IPS-15b (cell line): Measurements from ENCODE around the gene COL1A1.

Experiments
- H3K27me3 ChIP-seq: one replicate; pipeline ENCODE4 v1.6.1; 2013; ENCODE audit warnings: low read length; ENCODE audit not compliant: control insufficient read depth, insufficient read depth
- H3K36me3 ChIP-seq: one replicate; pipeline ENCODE4 v1.6.1; 2013; ENCODE audit warnings: low read length; ENCODE audit not compliant: control insufficient read depth, insufficient read depth
- H3K4me1 ChIP-seq: one replicate; pipeline ENCODE4 v1.6.1; 2013; ENCODE audit warnings: mild to moderate bottlenecking, low read length; ENCODE audit not compliant: control insufficient read depth, insufficient read depth
- H3K4me3 ChIP-seq: one replicate; pipeline ENCODE4 v1.5.1; 2013; ENCODE audit warnings: low read depth, low read length
- H3K9ac ChIP-seq: one replicate; pipeline ENCODE4 v1.6.1; 2013; ENCODE audit warnings: low read depth, mild to moderate bottlenecking, low read length
- H3K9me3 ChIP-seq: one replicate; pipeline ENCODE4 v1.6.1; 2013; ENCODE audit warnings: mild to moderate bottlenecking, low read length; ENCODE audit not compliant: control insufficient read depth, insufficient read depth

The COL1A1 gene

GRCh38 chr17:50205111-50205962 is 3.9 kb upstream of the COL1A1 start:
- Histone ChIP-seq H3K4me1 (peaks cover 19% of the 10 kb centered on the region), H3K36me3 (no peaks in the 10 kb centered on the region), H3K27me3 (peaks cover 32% of the 10 kb centered on the region), H3K9me3 (no peaks in the 10 kb centered on the region), H3K9ac (no peak overlapping the region), H3K4me3 (no peak overlapping the region)

GRCh38 chr17:50204431-50204830 is 3.0 kb upstream of the COL1A1 start:
- H3K36me3 ChIP-seq = no peaks in the 10 kb centered on the region
- H3K27me3 ChIP-seq = peaks cover 32% of the 10 kb centered on the region
- no peak overlapping the region for H3K9ac ChIP-seq
- no peaks in the 10 kb centered on the region for H3K9me3 ChIP-seq
- H3K4me3 ChIP-seq = no peak overlapping the region
- H3K4me1 ChIP-seq = peaks cover 12% of the 10 kb centered on the region

- Histone ChIP-seq H3K27me3 (peaks cover 32% of the 10 kb centered on the region), H3K4me1 (peaks cover 10% of the 10 kb centered on the region), H3K4me3 (no peak overlapping the region), H3K36me3 (no peaks in the 10 kb centered on the region), H3K9ac (no peak overlapping the region), H3K9me3 (no peaks in the 10 kb centered on the region)
Observed at GRCh38 chr17:50203604-50204345, 2.3 kb upstream of the COL1A1 start.

- Histone ChIP-seq H3K9ac (no peak overlapping the region), H3K4me1 (peaks cover 5% of the 10 kb centered on the region), H3K27me3 (peaks cover 32% of the 10 kb centered on the region), H3K9me3 (no peaks in the 10 kb centered on the region), H3K4me3 (no peak overlapping the region), H3K36me3 (peaks cover 1% of the 10 kb centered on the region)
Observed at GRCh38 chr17:50203086-50203485, 1.7 kb upstream of the COL1A1 start.

- H3K4me3 ChIP-seq = peak overlapping the region; percentile 84
- H3K9ac ChIP-seq = peak overlapping the region; percentile 70
- peaks cover 31% of the 10 kb centered on the region for H3K27me3 ChIP-seq
- no peaks in the 10 kb centered on the region for H3K4me1 ChIP-seq
- peaks cover 25% of the 10 kb centered on the region for H3K36me3 ChIP-seq
- no peaks in the 10 kb centered on the region for H3K9me3 ChIP-seq
Observed at GRCh38 chr17:50200457-50201275, 765 bp downstream of the COL1A1 start.

GRCh38 chr17:50199803-50200456 is 1.5 kb downstream of the COL1A1 start:
- Histone ChIP-seq H3K9me3 (no peaks in the 10 kb centered on the region), H3K36me3 (peaks cover 33% of the 10 kb centered on the region), H3K9ac (no peak overlapping the region), H3K4me1 (no peaks in the 10 kb centered on the region), H3K27me3 (peaks cover 24% of the 10 kb centered on the region), H3K4me3 (peak overlapping the region; percentile 84)

GRCh38 chr17:50199211-50199802 is 2.1 kb downstream of the COL1A1 start:
- Histone ChIP-seq H3K9ac (no peak overlapping the region), H3K9me3 (no peaks in the 10 kb centered on the region), H3K4me1 (no peaks in the 10 kb centered on the region), H3K27me3 (peaks cover 21% of the 10 kb centered on the region), H3K36me3 (peaks cover 39% of the 10 kb centered on the region), H3K4me3 (peak overlapping the region; percentile 84)

GRCh38 chr17:50198026-50198669 is 3.3 kb downstream of the COL1A1 start:
- no peak overlapping the region for H3K4me3 ChIP-seq
- H3K27me3 ChIP-seq = peaks cover 16% of the 10 kb centered on the region
- H3K4me1 ChIP-seq = no peaks in the 10 kb centered on the region
- H3K36me3 ChIP-seq = peaks cover 46% of the 10 kb centered on the region
- H3K9ac ChIP-seq = no peak overlapping the region
- no peaks in the 10 kb centered on the region for H3K9me3 ChIP-seq

- Histone ChIP-seq H3K9ac (no peak overlapping the region), H3K4me1 (no peaks in the 10 kb centered on the region), H3K36me3 (peaks cover 59% of the 10 kb centered on the region), H3K4me3 (no peak overlapping the region), H3K27me3 (peaks cover 7% of the 10 kb centered on the region), H3K9me3 (no peaks in the 10 kb centered on the region)
Observed at GRCh38 chr17:50196826-50197225, 4.6 kb downstream of the COL1A1 start.

GRCh38 chr17:50196036-50196435 is 5.4 kb downstream of the COL1A1 start:
- Histone ChIP-seq H3K9ac (no peak overlapping the region), H3K4me1 (no peaks in the 10 kb centered on the region), H3K27me3 (peaks cover 1% of the 10 kb centered on the region), H3K9me3 (no peaks in the 10 kb centered on the region), H3K4me3 (no peak overlapping the region), H3K36me3 (peaks cover 67% of the 10 kb centered on the region)
